Measurements from ENCODE around the gene KRTAP24-1.

KRTAP24-1 gene

DNA sequence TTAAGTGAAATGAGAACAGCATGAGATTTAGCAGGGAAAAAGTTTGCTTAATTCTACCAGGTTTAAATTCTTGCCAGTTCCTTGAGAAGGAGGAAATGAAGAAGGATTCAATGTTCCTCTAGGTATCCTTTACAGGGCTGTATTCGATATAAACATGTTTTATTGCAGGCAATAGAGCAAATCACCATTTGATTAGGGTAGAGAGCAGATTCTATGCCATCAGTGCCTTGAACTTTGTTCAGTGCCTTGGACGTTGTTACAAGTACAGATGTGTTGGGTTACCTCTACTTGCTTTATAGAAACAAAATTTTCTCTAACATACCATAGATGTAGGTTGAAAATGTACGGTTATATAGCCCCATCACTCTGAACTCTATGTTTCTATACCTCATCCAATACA lies 48.7 kb downstream of the KRTAP24-1 start:
- TF ChIP-seq, protein P1, sequence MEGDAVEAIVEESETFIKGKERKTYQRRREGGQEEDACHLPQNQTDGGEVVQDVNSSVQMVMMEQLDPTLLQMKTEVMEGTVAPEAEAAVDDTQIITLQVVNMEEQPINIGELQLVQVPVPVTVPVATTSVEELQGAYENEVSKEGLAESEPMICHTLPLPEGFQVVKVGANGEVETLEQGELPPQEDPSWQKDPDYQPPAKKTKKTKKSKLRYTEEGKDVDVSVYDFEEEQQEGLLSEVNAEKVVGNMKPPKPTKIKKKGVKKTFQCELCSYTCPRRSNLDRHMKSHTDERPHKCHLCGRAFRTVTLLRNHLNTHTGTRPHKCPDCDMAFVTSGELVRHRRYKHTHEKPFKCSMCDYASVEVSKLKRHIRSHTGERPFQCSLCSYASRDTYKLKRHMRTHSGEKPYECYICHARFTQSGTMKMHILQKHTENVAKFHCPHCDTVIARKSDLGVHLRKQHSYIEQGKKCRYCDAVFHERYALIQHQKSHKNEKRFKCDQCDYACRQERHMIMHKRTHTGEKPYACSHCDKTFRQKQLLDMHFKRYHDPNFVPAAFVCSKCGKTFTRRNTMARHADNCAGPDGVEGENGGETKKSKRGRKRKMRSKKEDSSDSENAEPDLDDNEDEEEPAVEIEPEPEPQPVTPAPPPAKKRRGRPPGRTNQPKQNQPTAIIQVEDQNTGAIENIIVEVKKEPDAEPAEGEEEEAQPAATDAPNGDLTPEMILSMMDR (IDR thresholded peaks at IDR 0.05) = no peak
- Mint-ChIP-seq H3K4me3 (no peak overlapping the region), H3K27ac (no peak overlapping the region), H3K9me3 (peaks cover 17% of the 10 kb centered on the region), H3K27me3 (ENCODE audit: low read depth, poor library complexity) (no peaks in the 10 kb centered on the region), H3K4me1 (peaks cover 10% of the 10 kb centered on the region), H3K36me3 (ENCODE audit: low read depth) (no peaks in the 10 kb centered on the region)
- DNase-seq = no peak

DNA sequence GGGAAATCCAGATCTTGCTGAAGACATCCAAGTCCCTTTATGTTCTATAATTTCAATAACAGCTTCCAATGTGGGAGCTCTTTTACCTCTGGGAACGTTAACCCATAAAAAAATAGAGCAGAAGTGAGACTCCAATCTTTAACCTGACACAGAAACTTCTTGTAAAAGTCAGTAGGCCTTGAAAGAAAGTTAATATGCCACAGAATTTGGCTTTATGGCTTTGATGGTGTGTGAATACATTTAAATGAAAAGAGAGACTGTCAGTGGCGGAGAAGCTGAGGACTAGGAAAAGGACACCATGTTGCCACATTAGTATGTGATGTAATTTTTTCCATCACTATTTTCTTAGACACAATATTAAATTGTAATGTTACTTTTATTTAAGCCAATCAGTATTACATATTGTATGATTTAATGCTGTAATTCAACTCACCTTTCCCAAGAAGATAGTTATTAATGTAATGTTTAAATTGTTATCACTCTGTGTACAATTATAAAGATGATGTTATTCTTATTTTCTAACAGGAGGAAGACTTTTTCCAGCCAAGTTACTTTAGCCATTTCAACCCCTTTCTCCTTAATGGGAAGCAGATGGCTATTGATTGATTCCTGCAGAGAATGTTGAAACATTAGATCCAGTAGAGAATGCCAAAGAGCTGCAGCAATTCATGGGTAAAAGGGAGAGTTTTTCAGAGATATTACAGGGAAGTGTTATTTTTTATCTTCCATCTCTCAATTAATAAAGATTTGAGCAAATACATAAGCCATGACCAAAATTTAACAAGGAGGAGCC lies 49.3 kb downstream of the KRTAP24-1 start:
- TF ChIP-seq, protein P1 (IDR thresholded peaks at IDR 0.05) = no peak
- H3K9me3 Mint-ChIP-seq = peaks cover 17% of the 10 kb centered on the region
- H3K4me3 Mint-ChIP-seq = no peak overlapping the region
- peaks cover 10% of the 10 kb centered on the region for H3K4me1 Mint-ChIP-seq
- no peak for DNase-seq
- H3K27ac Mint-ChIP-seq = no peak overlapping the region
- no peaks in the 10 kb centered on the region for H3K36me3 Mint-ChIP-seq (ENCODE audit: low read depth)
- no peaks in the 10 kb centered on the region for H3K27me3 Mint-ChIP-seq (ENCODE audit: low read depth, poor library complexity)

DNA sequence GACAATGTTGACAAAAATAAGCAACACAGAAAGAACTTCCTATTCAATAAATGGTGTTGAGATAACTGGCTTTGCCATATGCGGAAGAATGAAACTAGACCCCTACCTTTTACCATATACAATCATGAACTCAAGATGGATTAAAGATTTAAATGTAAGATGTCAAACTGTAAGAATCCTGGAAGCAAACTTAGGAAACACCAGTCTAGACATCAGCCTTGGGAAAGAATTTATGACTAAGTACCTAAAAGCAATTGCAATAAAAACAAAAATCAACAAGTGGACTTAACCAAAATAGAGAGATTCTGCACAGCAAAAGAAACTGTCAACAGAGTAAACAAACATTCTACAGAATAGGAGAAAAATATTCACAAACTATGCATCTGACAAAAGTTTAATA lies 50.7 kb downstream of the KRTAP24-1 start:
- Mint-ChIP-seq H3K4me3 (no peak overlapping the region), H3K27ac (no peak overlapping the region), H3K9me3 (peaks cover 17% of the 10 kb centered on the region), H3K36me3 (ENCODE audit: low read depth) (no peaks in the 10 kb centered on the region), H3K27me3 (ENCODE audit: low read depth, poor library complexity) (no peaks in the 10 kb centered on the region), H3K4me1 (peaks cover 10% of the 10 kb centered on the region)
- TF ChIP-seq, protein P1 (IDR thresholded peaks at IDR 0.05) = no peak
- no peak for DNase-seq

Data from nephron progenitor cell (in vitro differentiated cells).